Neural cell (in vitro differentiated cells): ENCODE data around the gene KIRREL2.

Experiments used
- EZH2 ChIP-seq: fragments of 200-600, 300-800 bp; shearing (Covaris generic), sonication (generic); IDR thresholded peaks from 2 replicates; pipeline ENCODE4 v1.6.1; 2014; ENCODE audit warnings: antibody characterized with exemption, low read length, borderline replicate concordance, mild to moderate bottlenecking; ENCODE audit not compliant: insufficient read depth, poor library complexity, severe bottlenecking
- TF ChIP-seq, protein P1 (sequence below): fragments of 450-650 bp; IDR thresholded peaks from 2 replicates; pipeline ENCODE4 v1.5.1; 2014; ENCODE audit warnings: antibody characterized with exemption, mild to moderate bottlenecking, moderate library complexity; ENCODE audit not compliant: poor library complexity, severe bottlenecking

DNA sequence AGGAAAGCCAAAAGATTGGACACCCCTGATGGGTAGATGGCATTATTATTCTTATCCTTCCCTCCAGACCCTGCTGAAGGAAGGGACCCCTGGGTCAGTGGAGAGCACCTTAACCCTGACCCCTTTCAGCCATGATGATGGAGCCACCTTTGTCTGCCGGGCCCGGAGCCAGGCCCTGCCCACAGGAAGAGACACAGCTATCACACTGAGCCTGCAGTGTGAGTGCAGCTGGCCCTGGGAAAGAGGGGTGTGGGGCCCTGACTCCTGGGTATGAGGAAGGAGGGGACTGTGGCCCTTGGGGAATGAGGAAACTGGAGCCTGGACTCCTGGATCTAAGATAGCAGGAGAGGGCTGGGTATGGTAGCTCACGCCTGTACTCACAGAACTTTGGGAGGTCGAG lies 2.7 kb downstream of the KIRREL2 start:
- TF ChIP-seq, protein P1, sequence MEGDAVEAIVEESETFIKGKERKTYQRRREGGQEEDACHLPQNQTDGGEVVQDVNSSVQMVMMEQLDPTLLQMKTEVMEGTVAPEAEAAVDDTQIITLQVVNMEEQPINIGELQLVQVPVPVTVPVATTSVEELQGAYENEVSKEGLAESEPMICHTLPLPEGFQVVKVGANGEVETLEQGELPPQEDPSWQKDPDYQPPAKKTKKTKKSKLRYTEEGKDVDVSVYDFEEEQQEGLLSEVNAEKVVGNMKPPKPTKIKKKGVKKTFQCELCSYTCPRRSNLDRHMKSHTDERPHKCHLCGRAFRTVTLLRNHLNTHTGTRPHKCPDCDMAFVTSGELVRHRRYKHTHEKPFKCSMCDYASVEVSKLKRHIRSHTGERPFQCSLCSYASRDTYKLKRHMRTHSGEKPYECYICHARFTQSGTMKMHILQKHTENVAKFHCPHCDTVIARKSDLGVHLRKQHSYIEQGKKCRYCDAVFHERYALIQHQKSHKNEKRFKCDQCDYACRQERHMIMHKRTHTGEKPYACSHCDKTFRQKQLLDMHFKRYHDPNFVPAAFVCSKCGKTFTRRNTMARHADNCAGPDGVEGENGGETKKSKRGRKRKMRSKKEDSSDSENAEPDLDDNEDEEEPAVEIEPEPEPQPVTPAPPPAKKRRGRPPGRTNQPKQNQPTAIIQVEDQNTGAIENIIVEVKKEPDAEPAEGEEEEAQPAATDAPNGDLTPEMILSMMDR: no peak
- TF ChIP-seq EZH2: no peak
